ENCODE measurements around the gene HSPB9. TPM values are rescaled to one million over a fixed set of nuclear protein-coding genes. Genes with fewer than 3 reads are reported as not detected.

HSPB9 gene
- total and polyA plus RNA-seq, 9 of the 15 experiments (the other 6 are each of a cell fraction or from before 2014, with no cell fraction given): 0.04 to 0.16 (median 0.08) TPM; not detected in 3

- Histone ChIP-seq H3K9me3 (replicated peaks; ENCODE audit: control insufficient read depth, insufficient read depth, low read depth, low read length) (no peaks in the 10 kb centered on the region), H3K9me1 (ENCODE audit: control insufficient read depth, insufficient read depth, low read length) (peaks cover 2% of the 10 kb centered on the region), H3K36me3 (ENCODE audit: control insufficient read depth, insufficient read depth, low read length) (no peaks in the 10 kb centered on the region), H3K27ac (ENCODE audit: extremely low read depth, low read depth, low read length) (no peak overlapping the region), H4K20me1 (replicated peaks; ENCODE audit: control insufficient read depth, insufficient read depth, low read length) (no peaks in the 10 kb centered on the region; the same call in 1 of the 2 replicates), H3K79me2 (ENCODE audit: control insufficient read depth, insufficient read depth, low read length) (no peaks in the 10 kb centered on the region), H3K4me3 (no peak overlapping the region), H3K27me3 (ENCODE audit: control insufficient read depth in 2 of 2, insufficient read depth in 2 of 2, low read length in 2 of 2) (no peaks in the 10 kb centered on the region), H3K9ac (ENCODE audit: insufficient read depth in 1 of 2, low read depth in 2 of 2, low read length in 2 of 2) (no peak overlapping the region), H3K4me1 (replicated peaks in 1 of 2; ENCODE audit: control insufficient read depth in 2 of 2, insufficient read depth in 2 of 2, low read length in 2 of 2) (peaks cover 4 to 25% of the 10 kb centered on the region in 2 experiments; a peak in 3 of 5 replicates), H3K4me2 (ENCODE audit: insufficient read depth, low read length) (no peak overlapping the region), H2AFZ (ENCODE audit: low read depth, low read length) (no peak overlapping the region)
- 63% methylated on average over 18 of the region's 19 CpGs for WGBS (ENCODE audit: insufficient coverage, low coverage, missing lambda C conversion rate)
- intact Hi-C loops (cut with micrococcal nuclease) (no loop called here), in situ Hi-C loops (cut with MboI) (no loop called here)
- FAIRE-seq: no peak
- ChIA-PET POLR2A (interaction anchor here (0.7 to 1.0 kb wide), 2 partner anchors 8 to 14 kb away, joined by 4 read pairs; no protein-coding TSS in a partner anchor), CTCF (ENCODE audit: low intra/inter-chr PET ratio) (no interaction called here)
- TF ChIP-seq NR2C1 (IDR thresholded peaks at IDR 0.05): peak; percentile 90
- TF ChIP-seq NR2C1 (tag; IDR thresholded peaks at IDR 0.05): peak; percentile 89
- peak; percentile 89 for TF ChIP-seq NR2C2 (CRISPR knock-in tag; IDR thresholded peaks at IDR 0.05)
- peak; percentile 82 for TF ChIP-seq NR2C2 (tag; IDR thresholded peaks at IDR 0.05)
- TF ChIP-seq ATF7 (IDR thresholded peaks at IDR 0.05): no peak
- no peak for DNase-seq (ENCODE audit: extremely low read depth in 1 of 4, low spot score in 3 of 4)
- no TSS peak for BruUV-seq (replicated peaks)
- no peak for ATAC-seq
Observed at GRCh38 chr17:42166196-42166763, 43.7 kb downstream of the HSPB9 start.

- no peak overlapping the region for H2AFZ ChIP-seq (ENCODE audit: low read depth, low read length)
- no peak overlapping the region for H3K4me3 ChIP-seq
- ChIA-PET POLR2A (interaction anchor here (0.6 to 1.1 kb wide), 5 partner anchors 8 to 197 kb away, joined by 3 to 4 read pairs (median 3); no protein-coding TSS in a partner anchor), CTCF (ENCODE audit: low intra/inter-chr PET ratio) (no interaction called here)
- H3K36me3 ChIP-seq (ENCODE audit: control insufficient read depth, insufficient read depth, low read length): no peaks in the 10 kb centered on the region
- intact Hi-C loops (cut with micrococcal nuclease): no loop called here
- H3K79me2 ChIP-seq (ENCODE audit: control insufficient read depth, insufficient read depth, low read length): no peaks in the 10 kb centered on the region
- H3K4me2 ChIP-seq (ENCODE audit: insufficient read depth, low read length): no peak overlapping the region
- FAIRE-seq (no peak), ATAC-seq (no peak), DNase-seq (ENCODE audit: extremely low read depth in 1 of 4, low spot score in 3 of 4) (no peak)
- H3K4me1 ChIP-seq (replicated peaks in 1 of 2; ENCODE audit: control insufficient read depth in 2 of 2, insufficient read depth in 2 of 2, low read length in 2 of 2): peaks cover 0 to 28% of the 10 kb centered on the region in 2 experiments; a peak in 2 of 5 replicates
- no peak overlapping the region for H3K27ac ChIP-seq (ENCODE audit: extremely low read depth, low read depth, low read length)
- no peaks in the 10 kb centered on the region for H3K9me1 ChIP-seq (ENCODE audit: control insufficient read depth, insufficient read depth, low read length)
- BruUV-seq (replicated peaks): no TSS peak
- H3K9ac ChIP-seq (ENCODE audit: insufficient read depth in 1 of 2, low read depth in 2 of 2, low read length in 2 of 2): peak overlapping the region in 1 of 2 experiments; percentile 6; a peak in 1 of 4 replicates
- no peaks in the 10 kb centered on the region for H3K9me3 ChIP-seq (replicated peaks; ENCODE audit: control insufficient read depth, insufficient read depth, low read depth, low read length)
- H4K20me1 ChIP-seq (replicated peaks; ENCODE audit: control insufficient read depth, insufficient read depth, low read length): no peaks in the 10 kb centered on the region; the same call in 1 of the 2 replicates
- H3K27me3 ChIP-seq (ENCODE audit: control insufficient read depth in 2 of 2, insufficient read depth in 2 of 2, low read length in 2 of 2): no peaks in the 10 kb centered on the region
- WGBS (ENCODE audit: insufficient coverage, low coverage, missing lambda C conversion rate): 77% methylated on average over 8 of the region's 8 CpGs
- in situ Hi-C loops (cut with MboI): no loop called here
- TF ChIP-seq ZNF431 (CRISPR knock-in tag; IDR thresholded peaks at IDR 0.05) (no peak), POLR3A (IDR thresholded peaks at IDR 0.05; ENCODE audit: borderline replicate concordance, extremely low read depth, insufficient read depth, insufficient read length) (no peak), POLR2AphosphoS5 (IDR thresholded peaks at IDR 0.05; ENCODE audit: control insufficient read depth, insufficient read depth, low read depth, low read length) (no peak), CHD1 (IDR thresholded peaks at IDR 0.05; ENCODE audit: low read length) (no peak), ELK1 (CRISPR knock-in tag; IDR thresholded peaks at IDR 0.05) (no peak), POU5F1 (IDR thresholded peaks at IDR 0.05; ENCODE audit: borderline replicate concordance, low read depth, low read length, partially characterized antibody) (no peak), ZNF436 (CRISPR knock-in tag; IDR thresholded peaks at IDR 0.05) (no peak), FIP1L1 (IDR thresholded peaks at IDR 0.05; ENCODE audit: low read depth, low read length, poor library complexity, severe bottlenecking) (no peak)
Observed at GRCh38 chr17:42167807-42168206, 45.2 kb downstream of the HSPB9 start.
